Epithelial cell of esophagus (primary cell): ENCODE measurements around the gene CLIC5.

ENCODE experiments used
- DNase-seq: peaks from one replicate; pipeline ENCODE4 v3.0.0; 2010; ENCODE audit warnings: low read depth
- H3K4me3 ChIP-seq: 2 replicates; pipeline ENCODE4 v1.5.1; 2011; ENCODE audit warnings: mild to moderate bottlenecking, low read length, control low read depth
- TF ChIP-seq, protein P1 (sequence below): IDR thresholded peaks from 2 replicates; pipeline ENCODE4 v1.5.1; 2011; ENCODE audit warnings: low read depth, mild to moderate bottlenecking, low read length, control low read depth, inconsistent platforms; ENCODE audit not compliant: insufficient read depth; ENCODE audit errors: missing control alignments

Gene CLIC5

GRCh38 chr6:45900808-45901752 lies 114.6 kb downstream of the CLIC5 start:
- H3K4me3 ChIP-seq = no peak overlapping the region
- TF ChIP-seq, protein P1, sequence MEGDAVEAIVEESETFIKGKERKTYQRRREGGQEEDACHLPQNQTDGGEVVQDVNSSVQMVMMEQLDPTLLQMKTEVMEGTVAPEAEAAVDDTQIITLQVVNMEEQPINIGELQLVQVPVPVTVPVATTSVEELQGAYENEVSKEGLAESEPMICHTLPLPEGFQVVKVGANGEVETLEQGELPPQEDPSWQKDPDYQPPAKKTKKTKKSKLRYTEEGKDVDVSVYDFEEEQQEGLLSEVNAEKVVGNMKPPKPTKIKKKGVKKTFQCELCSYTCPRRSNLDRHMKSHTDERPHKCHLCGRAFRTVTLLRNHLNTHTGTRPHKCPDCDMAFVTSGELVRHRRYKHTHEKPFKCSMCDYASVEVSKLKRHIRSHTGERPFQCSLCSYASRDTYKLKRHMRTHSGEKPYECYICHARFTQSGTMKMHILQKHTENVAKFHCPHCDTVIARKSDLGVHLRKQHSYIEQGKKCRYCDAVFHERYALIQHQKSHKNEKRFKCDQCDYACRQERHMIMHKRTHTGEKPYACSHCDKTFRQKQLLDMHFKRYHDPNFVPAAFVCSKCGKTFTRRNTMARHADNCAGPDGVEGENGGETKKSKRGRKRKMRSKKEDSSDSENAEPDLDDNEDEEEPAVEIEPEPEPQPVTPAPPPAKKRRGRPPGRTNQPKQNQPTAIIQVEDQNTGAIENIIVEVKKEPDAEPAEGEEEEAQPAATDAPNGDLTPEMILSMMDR = no peak
- DNase-seq = peak; percentile 48

DNA sequence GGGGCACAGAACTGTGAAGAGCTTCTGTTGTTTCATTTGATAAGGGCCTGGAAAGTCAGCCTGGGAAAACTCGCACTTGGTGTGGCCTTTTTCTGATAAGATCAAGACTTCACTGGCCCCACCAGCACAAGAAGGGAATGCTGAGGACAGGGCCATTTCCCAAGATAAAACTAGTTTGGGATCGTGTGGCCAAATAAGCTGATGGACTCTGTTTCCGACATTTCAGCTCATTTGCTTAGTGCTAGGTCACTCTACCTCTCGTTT lies 116.0 kb downstream of the CLIC5 start:
- no peak overlapping the region for H3K4me3 ChIP-seq
- DNase-seq = no peak
- TF ChIP-seq, protein P1 = no peak

GRCh38 chr6:45898941-45899682 lies 116.5 kb downstream of the CLIC5 start:
- TF ChIP-seq, protein P1 = no peak
- DNase-seq = peak; percentile 30
- no peak overlapping the region for H3K4me3 ChIP-seq

GRCh38 chr6:45896783-45897441 lies 118.7 kb downstream of the CLIC5 start:
- no peak for DNase-seq
- H3K4me3 ChIP-seq = no peak overlapping the region
- TF ChIP-seq, protein P1 = no peak

DNA sequence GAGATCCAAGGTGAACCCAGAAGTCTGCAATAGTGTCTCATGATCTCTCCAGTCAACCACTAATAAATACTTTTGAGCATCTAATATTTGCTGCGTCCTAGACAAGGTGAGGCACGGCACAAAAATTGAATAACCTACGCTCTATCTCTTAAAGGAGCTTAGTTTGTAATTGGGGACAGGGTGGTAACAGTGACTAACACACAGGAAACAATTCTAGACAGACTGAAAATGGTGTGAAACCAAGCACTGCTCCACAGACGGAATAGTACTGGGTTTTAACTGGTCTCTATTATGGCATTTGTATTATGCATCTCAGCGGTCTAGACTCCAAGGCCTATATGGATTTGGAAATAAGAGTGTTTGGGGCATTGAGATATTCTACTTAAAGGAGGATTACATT lies 120.1 kb downstream of the CLIC5 start:
- H3K4me3 ChIP-seq = no peak overlapping the region
- TF ChIP-seq, protein P1 = no peak
- no peak for DNase-seq

DNA sequence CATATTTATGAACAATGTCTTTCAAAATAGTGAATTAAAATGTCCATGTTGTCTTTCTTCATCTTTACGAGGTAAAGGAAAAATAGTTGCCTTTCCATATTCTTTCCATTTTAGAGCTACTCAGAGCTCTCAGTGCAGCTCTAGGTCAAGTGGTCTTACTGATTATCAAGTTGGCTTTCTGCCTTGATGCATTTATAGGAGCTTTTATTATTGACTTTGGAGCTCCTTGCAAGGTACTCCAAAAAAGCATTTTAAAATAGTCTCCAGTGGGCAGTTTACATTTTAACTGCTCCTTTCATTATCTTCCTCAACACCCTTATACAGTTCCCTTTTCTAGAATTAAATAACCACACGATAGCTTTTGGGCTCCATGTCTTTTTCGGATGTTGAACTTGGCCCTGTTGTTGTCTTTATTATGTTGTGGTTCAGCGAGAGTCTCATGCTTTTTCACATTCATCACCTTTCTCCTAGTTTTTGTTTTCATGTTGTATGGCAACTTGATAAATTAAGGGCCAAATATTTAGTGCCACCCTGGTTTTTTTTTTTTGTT lies 122.9 kb downstream of the CLIC5 start:
- no peak for DNase-seq
- H3K4me3 ChIP-seq = no peak overlapping the region
- TF ChIP-seq, protein P1 = no peak
